NCI-H774 (cell line): ENCODE measurements around the gene HIRIP3.
"Not testable (repeated sequence)": the region's sequence is repeated elsewhere in the genome, so short reads cannot be mapped to it uniquely, and the experiment has no call there.

ENCODE experiments used
- DNase-seq: peaks from one replicate; lab custom pipeline; 2025; lab: John Stamatoyannopoulos, UW

Gene HIRIP3, protein sequence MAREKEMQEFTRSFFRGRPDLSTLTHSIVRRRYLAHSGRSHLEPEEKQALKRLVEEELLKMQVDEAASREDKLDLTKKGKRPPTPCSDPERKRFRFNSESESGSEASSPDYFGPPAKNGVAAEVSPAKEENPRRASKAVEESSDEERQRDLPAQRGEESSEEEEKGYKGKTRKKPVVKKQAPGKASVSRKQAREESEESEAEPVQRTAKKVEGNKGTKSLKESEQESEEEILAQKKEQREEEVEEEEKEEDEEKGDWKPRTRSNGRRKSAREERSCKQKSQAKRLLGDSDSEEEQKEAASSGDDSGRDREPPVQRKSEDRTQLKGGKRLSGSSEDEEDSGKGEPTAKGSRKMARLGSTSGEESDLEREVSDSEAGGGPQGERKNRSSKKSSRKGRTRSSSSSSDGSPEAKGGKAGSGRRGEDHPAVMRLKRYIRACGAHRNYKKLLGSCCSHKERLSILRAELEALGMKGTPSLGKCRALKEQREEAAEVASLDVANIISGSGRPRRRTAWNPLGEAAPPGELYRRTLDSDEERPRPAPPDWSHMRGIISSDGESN

DNA sequence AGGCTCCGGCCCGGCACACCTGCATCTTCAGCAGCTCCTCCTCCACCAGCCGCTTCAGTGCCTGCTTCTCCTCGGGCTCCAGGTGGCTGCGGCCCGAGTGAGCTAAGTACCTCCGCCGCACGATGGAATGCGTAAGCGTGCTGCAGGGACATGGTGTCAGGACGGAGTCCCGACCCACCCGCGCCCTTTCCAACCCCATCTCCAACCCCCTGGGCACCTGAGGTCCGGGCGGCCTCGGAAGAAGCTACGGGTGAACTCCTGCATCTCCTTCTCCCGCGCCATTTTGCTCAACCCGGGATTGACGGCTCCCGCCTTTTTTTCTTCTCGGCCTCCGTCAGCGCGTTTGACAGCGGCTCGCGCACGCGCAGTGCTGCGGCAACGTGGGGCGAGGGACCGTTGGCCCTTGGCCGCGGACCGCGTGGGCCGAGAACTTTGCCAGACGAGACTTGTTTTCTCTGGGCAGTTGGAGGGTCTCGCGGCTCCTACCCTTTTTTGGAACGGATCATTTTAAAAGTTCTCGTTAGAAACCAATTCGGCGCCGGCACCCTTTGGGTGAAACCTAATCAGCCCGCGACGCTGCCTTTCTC lies at the start of gene HIRIP3:
HIRIP3 (minus strand) TSS at position 294 of the 587 bp plus-strand sequence; CDS start at position 282, 12 bp downstream.
- DNase-seq: peak; percentile 79

DNA sequence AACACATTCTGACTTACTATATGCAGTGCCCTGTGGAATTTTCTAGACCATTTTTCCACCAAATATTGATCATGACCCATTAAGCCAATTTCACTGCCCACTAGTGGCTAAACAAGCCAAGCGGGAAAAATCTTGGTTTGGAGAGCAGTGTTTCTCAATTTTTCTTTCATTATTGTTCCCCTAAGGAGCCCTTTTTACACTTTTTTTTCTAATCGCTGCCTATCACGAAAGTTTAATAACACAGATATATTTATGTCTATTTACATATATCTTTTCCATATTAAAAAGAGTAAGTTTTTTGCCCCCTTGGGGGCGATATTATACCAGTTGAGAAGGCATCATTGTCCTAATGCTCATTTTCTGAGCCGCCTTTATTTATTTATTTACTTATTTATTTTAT lies 46.4 kb upstream of the HIRIP3 start:
- DNase-seq: no peak

DNA sequence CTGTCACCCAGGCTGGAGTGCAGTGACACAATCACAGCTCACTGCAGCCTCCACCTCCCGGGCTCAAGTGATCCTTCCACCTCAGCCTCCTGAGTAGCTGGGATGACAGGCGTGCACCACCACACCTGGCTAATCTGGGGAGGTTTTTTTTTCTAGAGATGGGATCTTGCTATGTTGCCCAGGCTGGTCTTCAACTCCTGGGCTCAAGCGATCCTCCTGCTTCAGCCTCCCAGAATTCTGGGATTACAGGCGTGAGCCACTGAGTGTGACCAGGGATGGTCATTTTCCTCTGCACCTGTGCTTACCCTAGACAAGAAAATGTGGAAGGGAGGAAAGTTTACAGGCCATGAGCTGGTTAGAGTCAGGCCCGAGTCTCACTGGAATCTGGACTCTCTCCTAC lies 45.3 kb upstream of the HIRIP3 start:
- DNase-seq: not testable (repeated sequence)

DNA sequence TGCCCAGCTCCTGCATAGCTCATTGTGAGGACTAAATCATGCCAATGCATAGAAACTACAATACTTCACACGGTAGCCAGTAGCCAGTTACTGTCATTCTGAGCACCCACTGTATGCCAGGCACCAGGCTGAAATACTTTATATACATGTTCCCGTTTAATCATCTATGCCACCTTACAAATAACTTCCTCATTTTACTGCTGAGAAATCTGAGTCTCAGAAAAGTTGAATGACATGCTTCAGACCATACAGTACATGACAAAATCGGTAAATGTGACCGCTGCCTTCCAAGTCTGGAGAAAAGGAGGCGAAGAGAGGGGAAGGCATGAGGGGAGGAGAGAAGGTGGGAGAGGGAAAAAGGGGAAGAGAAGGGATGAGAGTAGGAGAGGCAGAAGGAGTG lies 44.8 kb upstream of the HIRIP3 start:
- no peak for DNase-seq

DNA sequence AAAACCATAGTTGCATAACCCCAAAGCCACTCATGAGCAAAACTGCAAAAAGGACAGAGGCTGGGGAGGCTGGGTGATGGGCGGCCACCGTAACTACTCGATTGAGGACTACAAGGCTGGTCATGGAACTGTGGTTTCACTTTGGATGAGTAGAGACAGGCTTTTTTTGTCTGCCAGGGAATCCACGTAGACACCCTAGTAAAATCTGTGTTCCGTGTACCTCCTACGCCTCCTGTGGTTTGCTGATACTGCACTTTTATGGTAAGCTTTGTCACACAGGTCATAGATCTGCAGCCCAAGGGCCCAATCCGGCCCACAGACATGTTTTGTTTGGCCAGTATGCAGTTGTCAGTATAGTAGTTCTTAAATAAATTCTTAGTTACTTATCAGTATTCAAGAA lies 37.9 kb upstream of the HIRIP3 start:
- no peak for DNase-seq

DNA sequence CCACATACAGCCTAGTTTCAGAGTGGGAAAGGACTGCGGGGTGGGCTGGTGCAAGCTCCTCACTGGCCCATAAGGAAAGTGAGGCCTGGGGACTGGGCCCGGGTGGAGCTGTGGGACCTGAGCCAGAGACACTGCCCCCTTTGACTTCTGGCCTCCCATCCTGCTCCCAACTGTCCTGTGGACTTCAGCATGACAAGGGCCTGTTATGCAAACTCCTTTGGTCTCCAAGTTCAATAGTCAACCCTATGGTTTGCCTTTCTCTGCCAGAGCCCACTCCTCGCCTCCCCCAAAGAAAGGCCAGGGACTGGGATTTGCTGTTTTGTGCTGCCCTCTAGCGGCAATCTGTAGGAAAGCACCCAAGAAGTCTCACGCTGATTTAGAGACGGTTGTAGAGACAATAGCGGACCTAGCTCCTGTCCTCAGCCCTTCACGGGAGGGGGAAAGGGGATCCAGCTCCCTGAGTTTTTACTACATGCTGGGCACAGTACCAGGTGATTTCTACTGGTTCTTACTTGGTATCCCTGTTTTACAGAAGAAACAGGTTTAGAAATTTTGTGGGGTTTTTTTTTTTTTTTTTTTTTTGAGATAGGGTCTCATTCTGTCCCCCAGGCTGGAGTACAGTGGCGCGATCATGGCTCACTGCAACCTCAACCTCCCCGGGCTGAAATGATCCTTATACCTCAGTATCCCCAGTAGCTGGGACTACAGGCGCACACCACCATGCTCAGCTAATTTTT lies 36.8 kb upstream of the HIRIP3 start:
- peak; percentile 53 for DNase-seq

DNA sequence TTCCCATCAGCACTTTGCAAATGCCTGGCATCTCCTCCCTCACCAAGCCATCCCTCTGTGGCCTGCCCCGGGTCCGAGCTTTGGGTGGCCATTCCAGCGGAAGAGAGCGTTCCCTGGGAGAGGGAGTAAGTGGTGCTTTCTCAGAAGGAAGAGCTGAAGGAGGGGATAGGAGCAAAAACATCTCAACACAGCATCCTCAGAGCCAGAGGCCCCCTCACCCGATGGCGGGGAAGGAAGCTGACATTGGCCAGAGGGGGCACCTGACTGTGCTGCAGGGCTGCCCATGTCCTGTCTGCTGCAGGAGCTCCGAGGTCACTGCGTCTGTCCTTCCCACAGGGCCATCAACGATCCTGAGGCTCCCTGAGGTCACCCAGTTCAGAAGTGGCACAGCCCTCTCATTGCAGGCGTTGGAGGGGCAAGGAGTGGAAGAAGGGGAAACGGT lies 36.1 kb upstream of the HIRIP3 start:
- DNase-seq: no peak

DNA sequence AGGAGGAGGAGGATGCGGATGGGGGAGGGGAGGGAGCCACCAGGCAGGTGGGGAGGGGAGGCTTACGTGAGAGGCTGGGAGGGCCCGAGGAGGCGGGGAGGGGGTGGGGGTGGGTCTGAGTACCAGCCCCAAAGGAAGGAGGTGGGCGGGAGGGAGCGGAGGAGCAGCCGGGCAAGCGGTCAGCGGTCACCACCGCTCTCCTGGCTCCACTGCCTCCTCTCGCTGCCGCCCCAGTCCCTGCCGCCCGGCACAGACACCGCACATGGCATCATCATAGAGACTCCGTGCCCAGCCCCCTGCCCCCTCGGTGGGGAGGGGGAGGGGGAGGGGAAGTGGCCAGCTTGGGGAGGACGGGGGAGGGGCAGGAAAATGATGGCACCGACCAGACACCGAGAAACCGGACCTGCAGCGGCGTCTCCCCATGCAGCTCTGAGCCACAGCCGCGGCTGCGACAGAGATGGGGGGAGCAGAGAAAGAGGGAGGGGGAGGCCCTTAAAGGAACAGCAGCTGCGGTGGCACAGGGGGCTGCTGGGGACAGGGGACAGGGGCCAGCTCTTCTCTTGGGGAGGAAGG lies 35.5 kb upstream of the HIRIP3 start, which contains the start of gene TLCD3B:
TLCD3B (minus strand) TSS at position 431 of the 573 bp plus-strand sequence. CDS start 744 bp downstream, outside the sequence.
- no peak for DNase-seq

DNA sequence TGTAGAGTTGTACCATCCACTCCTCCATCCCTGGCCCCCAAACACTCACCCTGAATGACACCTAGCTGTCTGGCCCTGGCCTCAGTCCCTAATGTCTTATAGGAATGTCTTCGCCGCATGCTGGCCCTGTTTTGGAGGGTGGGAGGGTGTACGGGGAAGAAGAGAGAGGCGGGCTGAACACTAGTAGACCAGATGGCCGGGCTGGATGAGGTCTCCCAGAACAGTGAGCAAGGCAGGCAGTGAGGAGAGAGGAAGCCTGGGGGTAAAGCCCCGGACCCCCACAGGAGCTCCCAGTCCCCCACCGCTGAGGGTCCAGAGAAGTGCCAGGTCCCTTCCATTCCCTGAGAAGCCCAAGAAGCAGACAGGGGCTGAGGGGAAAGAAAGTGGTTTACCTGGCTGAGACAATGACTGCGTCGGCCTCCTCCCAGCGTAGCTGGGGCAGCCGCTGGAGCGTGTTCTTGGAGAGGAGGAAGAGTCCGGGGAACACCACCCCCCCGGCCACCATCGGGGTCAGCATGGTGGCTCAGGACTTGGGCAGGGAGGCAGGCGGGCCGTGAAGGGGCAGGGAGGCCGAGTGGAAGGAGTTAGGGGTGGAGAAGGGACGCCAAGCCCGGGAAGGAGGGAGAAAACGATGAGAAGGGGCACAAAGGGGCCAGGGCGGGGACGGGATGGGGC lies 34.7 kb upstream of the HIRIP3 start:
- no peak for DNase-seq

DNA sequence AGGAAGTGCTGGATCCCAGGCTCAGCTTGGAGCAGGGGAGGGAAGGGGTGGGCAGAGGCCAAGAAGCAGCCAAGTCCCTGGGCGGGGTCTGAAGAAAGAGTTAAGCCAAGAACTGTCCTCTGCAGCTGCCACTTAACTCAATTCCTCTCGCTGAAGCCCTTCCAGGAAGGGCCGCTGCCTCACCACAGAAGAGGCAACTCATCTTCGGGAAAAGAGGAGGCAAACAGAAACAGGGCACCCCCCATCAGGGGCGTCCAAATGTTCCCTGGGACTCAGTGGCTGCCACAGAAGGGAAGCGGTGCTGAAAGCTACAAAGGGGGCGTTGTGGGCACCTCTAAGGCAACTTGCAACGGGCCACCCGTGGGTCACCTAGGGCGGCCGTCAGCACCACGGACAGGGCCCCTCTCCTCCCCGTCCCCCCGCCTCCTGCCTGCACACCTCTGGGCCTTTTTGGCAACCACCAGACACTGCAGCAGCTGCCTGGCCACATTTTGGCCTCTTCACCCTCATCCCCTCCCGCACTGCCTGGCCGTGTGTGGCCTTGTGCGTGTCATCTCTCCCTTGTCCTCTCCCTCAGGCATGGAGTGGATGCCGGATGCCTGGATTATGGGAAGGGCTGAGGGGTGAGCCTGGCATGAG lies 33.1 kb upstream of the HIRIP3 start:
- DNase-seq: no peak

DNA sequence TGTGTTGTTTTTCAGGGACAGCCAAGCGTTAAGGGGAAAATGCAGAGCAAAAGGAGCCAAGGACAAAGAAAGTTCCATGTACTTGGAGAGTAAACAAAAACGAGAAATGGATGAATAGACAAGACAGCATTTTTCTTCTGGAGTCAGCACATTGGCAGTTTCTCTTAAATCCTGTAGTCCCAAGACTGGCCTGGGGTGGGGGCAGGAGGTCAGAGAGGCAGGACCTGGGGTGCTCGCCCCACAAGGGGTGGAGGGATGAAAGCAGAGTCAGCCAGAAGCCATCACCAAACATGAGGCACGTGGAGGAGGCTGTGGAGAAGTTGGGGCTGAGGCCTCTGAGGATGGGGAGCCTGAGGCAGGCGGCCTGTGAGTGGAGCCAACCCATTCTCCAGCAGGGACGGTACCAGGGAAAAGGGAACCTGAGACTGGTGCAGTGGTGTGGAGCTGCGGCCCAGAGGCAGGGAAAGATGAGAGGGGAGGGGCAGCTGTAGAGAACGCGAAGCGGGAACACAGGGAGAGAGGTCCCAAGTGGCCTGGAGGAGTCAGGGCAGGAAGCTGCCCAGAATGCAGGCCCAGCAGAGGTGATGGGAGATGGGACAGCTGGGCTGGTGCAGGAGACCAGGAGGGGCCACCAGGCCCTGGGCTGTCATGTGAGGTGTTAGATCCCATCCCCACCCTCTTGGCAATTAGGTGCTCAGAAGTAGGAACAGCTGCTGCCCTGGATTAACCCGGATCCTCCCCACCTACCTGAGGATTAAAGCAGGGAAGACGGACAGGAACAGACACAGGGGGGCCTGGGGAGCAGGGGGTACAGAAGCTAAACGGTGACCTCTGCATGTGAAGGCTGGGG lies 32.4 kb upstream of the HIRIP3 start:
- DNase-seq: no peak

DNA sequence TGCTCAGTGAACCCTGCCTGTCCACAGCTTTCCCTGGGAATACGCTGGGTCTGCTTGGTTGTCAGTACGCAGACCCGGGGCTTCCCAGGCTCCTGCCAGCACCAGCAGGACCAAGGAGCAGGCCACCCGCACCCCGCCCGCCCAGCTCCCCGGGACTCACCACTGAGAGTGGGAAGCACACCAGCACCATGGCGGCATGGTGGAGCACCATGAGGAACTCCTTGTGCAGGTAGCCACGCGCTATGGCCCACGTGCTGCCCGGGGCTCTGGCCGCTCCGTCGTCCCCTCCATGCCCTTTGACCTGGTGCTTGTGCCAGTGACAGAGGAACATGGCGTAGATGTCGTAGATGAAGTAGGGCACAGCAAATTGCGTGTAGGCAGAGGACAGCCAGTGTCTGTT lies 31.0 kb upstream of the HIRIP3 start:
- no peak for DNase-seq

DNA sequence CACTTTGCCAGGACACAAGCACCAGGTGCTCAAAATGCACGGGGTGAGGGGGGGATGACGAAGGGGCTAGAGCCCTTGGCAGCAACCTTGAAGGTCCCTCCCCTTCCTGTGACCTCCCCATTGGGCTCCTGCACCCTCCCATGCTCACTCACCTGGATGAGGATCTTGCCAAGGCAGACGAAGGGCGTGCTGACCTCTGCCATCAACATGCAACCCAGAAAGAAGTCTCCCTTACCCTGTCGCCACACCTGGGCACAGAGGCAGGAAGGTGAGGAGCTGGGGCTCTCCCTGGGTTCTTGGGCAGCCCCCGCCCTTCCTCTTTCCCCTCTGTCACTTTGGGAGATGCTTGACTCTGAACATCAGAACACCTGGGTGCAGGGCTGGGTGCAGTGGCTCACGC lies 30.2 kb upstream of the HIRIP3 start:
- DNase-seq: no peak

DNA sequence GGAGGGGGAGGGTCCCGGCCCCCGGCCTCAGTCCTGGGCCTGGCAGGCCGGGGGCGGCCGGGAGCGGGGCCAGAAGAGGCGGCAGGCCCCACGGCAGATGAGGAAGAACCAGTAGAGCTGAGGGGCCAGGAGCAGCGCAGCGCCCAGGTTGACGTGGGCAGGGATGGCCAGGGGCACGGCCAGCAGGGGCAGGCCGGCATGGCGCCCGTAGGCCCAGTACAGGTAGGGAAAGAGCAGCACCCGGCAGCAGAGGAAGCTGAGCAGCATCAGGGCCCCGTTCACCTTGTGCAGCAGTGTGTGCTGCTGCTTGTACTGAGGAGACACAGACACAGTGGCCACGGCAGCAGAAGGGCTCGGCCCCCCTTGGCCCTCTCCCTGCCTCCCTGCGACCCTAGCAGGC lies 29.7 kb upstream of the HIRIP3 start:
- DNase-seq: no peak

DNA sequence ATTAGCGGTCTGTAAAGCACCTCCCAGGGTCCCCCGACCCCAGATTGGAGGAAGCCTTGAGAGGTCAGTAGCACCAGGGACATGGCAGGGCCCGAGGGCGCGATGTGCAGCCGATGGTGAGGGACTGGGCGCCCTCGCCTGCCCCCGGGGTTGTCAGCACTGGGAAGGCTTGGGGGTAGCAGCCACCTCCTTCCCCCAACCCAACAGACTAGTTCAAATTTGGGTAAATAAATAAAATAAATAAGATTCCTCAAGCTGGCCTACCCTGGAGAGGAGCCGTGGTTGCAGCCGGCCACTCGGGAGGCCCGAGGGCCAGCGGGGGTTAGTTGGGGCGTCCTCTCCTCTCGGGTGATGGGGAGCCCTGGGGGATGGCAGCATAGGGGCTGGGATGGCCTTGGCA lies 29.0 kb upstream of the HIRIP3 start:
- no peak for DNase-seq

DNA sequence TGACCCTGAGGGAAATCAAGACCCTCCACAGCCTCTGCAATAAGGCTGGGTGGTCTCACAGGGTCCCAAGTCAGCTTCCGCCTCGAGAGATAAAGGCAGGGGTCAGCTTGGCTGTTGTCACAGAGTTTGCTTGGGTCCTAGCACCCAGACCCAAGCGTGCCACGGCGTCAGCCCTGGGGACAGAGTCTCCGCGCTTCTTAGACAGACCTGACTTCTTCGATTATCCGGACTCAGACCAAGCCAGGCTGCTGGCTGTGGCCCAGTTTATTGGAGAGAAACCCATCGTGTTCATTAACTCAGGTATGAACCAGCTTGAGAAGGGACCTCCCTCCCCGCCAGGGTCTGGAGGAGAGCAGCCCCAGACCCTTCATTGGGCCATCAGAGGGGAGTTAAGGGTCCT lies 28.2 kb upstream of the HIRIP3 start:
- no peak for DNase-seq

DNA sequence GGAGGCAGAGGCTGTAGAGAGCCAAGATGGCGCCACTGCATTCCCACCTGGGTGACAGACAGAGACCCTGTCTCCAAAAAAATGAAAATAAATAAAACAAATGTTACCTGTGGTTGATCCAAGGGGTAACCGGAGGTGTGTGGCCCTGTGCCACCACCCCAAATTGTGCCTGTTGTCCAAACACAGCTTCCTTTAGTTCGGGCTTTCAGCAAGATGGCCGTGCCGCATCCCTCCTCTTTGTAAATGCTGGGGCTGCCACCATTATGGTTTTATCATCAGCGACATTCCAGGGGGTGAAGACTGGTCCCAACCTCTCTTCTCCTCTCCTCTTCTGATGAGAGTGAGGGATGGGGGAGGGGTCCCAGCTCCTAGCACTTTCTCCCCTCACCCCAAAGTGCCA lies 27.5 kb upstream of the HIRIP3 start, which contains the start of gene C16orf92:
C16orf92 (plus strand) TSS at position 312 of the 400 bp plus-strand sequence. CDS start 143 bp downstream, outside the sequence.
- DNase-seq: no peak

DNA sequence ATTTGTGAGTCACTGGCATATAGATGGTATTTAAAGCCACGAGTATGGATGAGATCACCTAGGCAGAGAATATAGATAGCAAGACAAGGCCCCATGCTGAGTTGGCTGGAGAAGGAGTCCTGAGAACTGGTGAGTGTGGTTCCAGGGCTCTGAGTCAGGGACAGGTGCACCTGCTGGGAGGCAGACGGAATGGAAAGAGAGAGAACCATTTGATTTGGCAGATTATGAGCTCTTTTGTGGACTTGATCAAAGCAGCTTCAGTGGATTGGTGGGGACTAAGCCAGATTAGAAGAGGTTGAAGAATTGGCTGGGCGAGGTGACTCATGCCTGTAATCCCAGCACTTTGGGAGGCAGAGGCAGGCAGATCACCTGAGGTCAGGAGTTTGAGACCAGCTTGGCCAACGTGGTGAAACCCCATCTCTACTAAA lies 23.3 kb upstream of the HIRIP3 start:
- no peak for DNase-seq

DNA sequence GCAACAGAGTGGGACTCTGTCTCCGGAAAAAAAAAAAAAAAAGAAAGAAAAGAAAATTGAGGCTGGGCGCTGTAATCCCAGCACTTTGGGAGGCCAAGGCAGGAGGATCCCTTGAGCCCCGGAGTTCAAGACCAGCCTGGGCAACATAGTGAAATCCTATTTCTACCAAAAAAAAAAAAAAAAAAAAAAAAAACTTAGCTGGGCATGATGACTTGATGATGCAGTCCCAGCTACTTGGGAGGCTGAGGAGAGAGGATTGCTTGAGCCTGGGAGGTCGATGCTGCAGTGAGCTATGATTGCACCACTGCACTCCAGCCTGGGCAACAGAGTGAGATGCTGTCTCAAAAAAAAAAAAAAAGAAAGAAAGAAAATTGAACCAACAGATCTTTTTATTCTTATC lies 22.5 kb upstream of the HIRIP3 start:
- DNase-seq: not testable (repeated sequence)

DNA sequence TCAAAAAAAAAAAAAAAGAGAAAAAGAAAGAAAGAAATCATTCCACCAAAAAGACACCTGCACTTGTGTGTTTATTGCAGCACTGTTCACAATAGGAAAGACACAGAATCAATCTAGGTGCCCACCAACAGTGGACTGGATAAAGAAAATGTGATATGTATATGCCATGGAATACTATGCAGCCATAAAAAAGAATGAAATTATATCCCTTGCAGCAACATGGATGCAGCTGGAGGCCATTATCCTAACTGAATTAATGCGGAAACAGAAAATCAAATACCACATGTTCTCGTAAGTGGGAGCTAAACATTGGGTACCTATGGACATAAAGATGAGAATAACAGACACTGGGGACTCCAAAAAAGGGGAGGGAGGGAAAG lies 21.9 kb upstream of the HIRIP3 start:
- no peak for DNase-seq
